SK-N-MC (cell line): Measurements from ENCODE around the gene DBX1.
A peak's percentile ranks its signal among the peaks of the same experiment; 100 is the strongest.

Experiments
- DNase-seq: peaks from one replicate; pipeline ENCODE4 v3.0.0-alpha.2; 2011; ENCODE audit warnings: low read depth, low spot score
- H3K27ac ChIP-seq: fragments of 200-600 bp; sonication (generic); 2 replicates; pipeline ENCODE4 v1.5.1; 2016; ENCODE audit warnings: mixed run types
- H3K36me3 ChIP-seq: fragments of 200-600 bp; sonication (generic); 2 replicates; pipeline ENCODE4 v1.6.1; 2017; ENCODE audit warnings: antibody characterized with exemption, low read length, mixed read lengths; ENCODE audit not compliant: insufficient read depth
- H3K4me3 ChIP-seq: fragments of 200-600 bp; sonication (generic); 2 replicates; pipeline ENCODE4 v1.5.1; 2016
- H3K9ac ChIP-seq: fragments of 200-600 bp; sonication (generic); 2 replicates; pipeline ENCODE4 v1.8.0; 2017; ENCODE audit warnings: mixed run types, mixed read lengths; ENCODE audit not compliant: insufficient read length
- H3K9me3 ChIP-seq: fragments of 200-600 bp; sonication (generic); 2 replicates; pipeline ENCODE4 v1.6.1; 2017; ENCODE audit warnings: low read depth, mild to moderate bottlenecking, antibody characterized with exemption, low read length, moderate library complexity, mixed read lengths
- EZH2 ChIP-seq: fragments of 200-600 bp; sonication (generic); IDR thresholded peaks from one replicate; pipeline ENCODE4 v1.6.1; 2017; ENCODE audit warnings: antibody characterized with exemption
- FOXP2 ChIP-seq: optimal IDR thresholded peaks from 2 replicates; pipeline ENCODE3; 2011; ENCODE audit warnings: mild to moderate bottlenecking, moderate library complexity; ENCODE audit not compliant: insufficient read depth; ENCODE audit errors: extremely low read length, control extremely low read depth
- POLR2AphosphoS5 ChIP-seq: IDR thresholded peaks from 2 replicates; pipeline ENCODE4 v1.6.1; 2012; ENCODE audit warnings: mild to moderate bottlenecking, low read depth, low read length, borderline replicate concordance

The DBX1 gene

DNA sequence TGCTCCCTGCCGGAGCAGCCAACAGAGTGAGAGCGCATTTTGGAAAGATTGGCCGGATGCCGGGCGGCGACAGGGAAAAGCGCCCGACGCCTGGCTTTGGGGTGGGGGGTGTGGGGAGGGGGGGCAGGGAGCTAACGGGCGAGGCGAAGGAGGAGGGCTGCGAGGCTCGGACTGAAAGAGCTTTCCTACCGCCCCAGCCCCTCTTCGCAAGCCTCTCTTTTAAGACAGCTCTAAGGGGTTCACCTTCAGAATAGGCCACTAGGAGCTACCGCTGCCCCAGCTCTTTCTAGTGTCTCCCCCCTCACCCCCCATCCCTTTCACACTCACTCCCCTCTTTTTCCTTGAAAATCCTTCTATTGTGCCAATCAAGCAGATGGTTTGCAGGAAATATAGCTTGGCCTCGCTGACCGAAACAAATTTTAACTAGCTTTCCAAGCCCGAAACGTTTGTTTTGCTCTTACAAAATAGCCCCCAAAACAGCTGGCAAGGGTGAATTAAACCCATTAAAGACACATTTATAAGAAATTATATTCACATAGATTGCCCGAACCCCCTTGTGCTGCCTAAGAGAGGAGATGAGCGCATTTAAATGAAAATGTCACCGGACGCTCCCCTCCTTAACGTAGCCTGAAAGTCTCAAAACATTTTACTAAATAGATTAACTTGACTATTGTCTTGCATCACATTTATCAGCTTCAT is 3.7 kb upstream of the DBX1 start:
- no peak overlapping the region for H3K27ac ChIP-seq
- no peaks in the 10 kb centered on the region for H3K9me3 ChIP-seq
- H3K9ac ChIP-seq: no peak overlapping the region
- no peak for TF ChIP-seq FOXP2
- TF ChIP-seq EZH2: peak; percentile 78
- TF ChIP-seq POLR2AphosphoS5: no peak
- no peak overlapping the region for H3K4me3 ChIP-seq
- DNase-seq: no peak
- no peaks in the 10 kb centered on the region for H3K36me3 ChIP-seq

DNA sequence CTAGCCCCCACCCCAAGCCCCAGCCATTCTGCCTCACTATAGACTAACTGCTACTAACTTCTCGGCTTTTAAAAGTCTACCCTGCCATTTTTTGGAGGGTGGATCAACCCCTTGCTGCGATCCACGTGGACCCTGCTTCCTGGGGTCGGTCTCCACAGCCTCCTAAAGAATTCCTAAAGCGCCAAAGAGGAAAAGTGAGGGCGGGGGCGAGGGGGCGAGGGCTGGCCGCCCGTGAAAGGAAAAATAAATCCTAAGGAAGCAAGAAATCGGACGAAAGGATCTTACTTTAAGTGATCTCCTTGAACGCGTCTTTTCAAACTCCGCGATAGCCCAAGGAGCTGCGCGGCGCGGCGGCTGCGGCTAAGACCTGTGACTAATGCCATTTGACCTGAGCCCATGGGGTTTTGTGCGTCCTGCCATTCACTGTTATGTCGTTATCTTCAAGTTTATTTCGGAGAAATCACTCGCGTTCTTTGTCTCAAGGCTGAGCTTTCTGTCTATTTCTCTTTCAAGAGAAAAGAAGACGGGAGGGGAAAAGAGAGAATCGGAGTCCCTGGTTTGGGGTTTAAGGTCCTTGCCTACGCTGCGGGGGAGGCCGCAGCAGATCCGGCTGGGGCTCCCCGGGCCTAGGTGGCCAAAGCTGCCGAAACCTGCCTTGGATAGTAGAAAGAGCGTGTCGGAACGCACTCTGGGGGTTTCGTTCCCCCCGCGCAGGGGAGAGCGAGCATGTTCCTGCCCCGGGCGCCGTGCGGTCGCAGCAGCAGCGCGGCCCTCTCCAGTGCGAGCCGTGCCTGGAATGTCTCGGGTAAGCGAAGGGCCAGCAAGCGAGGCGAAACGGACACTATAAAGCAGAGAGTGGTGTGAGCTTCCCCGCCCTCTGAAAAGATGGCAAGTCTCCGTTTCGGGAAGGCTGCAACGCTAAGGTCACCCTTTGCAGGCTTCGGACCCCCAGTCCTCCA is 2.8 kb upstream of the DBX1 start:
- H3K4me3 ChIP-seq: no peak overlapping the region
- no peaks in the 10 kb centered on the region for H3K9me3 ChIP-seq
- no peak overlapping the region for H3K9ac ChIP-seq
- TF ChIP-seq EZH2 (peak; percentile 99), POLR2AphosphoS5 (no peak)
- H3K27ac ChIP-seq: no peak overlapping the region
- DNase-seq: no peak
- H3K36me3 ChIP-seq: no peaks in the 10 kb centered on the region

DNA sequence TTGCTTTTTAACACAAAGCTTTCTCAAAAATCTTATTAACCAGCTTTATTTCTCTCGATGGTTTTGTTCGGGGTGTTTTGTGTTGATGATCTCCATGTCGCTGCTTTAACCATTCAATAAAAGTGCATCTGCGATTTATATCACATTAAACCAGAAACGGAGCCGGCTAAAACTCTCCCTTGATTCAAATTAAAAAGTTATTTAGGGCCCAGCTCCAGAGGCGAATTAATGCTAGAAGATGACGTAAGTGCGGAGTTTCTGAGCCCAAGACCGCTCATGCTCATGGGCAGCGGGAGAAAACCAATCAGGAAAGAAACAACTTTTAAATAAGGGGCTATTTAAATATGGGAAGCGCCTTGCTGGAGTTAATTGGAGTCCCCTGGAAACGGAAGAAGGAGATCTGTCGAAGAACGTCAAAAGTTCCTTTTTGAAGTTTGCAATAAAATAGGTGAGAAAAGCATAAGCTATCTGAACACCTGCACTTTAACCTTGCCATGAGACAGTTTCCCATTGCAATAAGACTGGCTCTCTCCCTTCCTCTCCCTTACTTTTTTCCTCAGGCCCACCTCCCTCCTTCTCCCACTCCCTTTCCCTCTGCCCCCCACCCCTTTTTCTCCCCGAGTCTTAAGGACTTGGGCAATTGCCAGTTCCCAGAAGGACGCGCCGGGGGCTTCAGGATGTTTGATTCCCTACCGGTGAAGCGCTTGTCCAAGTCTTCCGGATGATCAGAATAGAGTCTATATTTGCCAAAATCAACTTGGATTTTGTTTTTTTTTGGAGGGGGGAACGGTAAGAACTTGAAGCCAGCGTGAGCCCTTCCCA is 1.9 kb upstream of the DBX1 start:
- Histone ChIP-seq H3K4me3 (no peak overlapping the region), H3K36me3 (no peaks in the 10 kb centered on the region), H3K9me3 (no peaks in the 10 kb centered on the region), H3K9ac (no peak overlapping the region), H3K27ac (no peak overlapping the region)
- TF ChIP-seq POLR2AphosphoS5 (no peak), EZH2 (no peak), FOXP2 (no peak)
- no peak for DNase-seq

DNA sequence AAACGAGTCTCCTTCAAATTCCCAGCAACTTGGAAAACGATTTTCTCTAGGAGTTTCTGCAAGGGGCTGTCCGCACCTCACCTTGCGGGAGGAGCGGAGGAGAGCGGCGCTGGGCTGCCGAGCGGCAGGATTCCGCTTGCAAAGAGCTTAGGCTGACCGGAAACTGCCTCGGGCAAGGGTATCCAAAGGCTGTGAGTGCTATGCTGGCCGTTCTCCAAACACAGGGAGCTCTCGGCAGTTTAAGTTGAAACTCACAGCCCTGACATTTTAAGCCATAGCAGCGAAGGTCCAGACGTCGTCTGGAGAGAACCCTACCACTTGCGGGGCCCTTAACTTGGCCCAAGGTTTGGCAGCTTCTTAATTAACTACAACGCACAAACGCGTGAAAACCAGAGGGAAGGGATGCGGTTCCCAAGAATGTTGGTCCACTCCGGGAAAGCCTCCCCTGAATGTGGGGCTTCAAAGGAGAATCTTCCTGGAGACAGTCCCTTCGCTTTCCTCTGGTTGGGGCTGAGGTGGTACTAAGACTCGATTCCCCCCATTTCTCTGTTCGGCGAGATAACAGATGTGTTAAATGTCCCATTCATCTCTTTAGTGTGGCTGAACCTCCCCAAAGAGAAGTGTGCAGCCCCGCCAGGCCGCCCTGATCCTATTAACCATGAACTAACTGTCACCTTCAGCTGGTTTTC is 1.1 kb upstream of the DBX1 start:
- Histone ChIP-seq H3K36me3 (no peaks in the 10 kb centered on the region), H3K4me3 (no peak overlapping the region), H3K27ac (no peak overlapping the region), H3K9me3 (no peaks in the 10 kb centered on the region), H3K9ac (no peak overlapping the region)
- DNase-seq: no peak
- no peak for TF ChIP-seq POLR2AphosphoS5
- TF ChIP-seq FOXP2: no peak
- TF ChIP-seq EZH2: no peak

DNA sequence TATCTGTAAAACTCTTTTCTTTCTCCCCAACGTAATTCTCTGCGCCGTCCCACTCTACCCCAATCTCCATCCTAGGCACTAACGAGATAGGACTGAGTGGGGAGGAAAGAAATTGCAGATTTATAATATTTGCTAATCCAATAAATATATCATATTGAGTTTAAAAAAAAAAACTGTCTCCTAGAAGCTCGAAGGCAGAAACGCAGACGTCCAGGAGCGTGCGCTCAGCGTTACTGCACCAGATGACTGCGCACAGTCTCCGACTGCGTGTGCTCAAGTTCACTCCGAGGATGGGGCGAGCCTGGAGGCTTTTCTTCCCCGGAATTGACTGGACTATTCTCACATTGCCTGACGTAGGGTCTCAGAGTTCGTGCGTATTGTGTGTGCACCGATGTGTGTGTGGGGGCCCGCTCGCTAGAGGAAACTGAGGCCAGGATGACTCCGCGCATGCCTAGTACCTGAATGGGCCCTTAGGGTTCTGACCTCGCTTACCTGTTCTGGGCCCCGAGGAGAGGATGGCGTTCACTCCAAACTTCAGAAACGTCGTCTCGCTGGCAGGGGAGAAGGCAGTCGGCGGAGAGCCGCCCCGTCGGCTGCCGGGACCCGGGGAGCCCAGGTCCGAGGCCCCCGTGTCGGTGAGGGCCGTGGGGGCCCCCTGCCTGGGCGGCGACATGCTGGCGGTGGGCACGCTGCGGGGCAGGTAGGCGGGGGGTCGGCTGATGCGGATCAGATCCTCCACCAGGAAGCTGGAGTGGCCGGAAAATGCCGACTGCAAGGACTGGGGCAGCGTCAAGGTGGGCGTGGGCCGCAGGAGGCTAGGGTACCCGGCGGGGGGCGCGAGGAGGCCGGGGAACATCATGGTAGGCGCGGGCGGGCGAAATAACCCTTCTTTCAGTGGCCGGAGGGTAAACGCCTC is 551 bp downstream of the DBX1 start:
- Histone ChIP-seq H3K4me3 (no peak overlapping the region), H3K27ac (no peak overlapping the region), H3K9ac (no peak overlapping the region), H3K36me3 (no peaks in the 10 kb centered on the region), H3K9me3 (no peaks in the 10 kb centered on the region)
- no peak for DNase-seq
- TF ChIP-seq POLR2AphosphoS5 (no peak), FOXP2 (no peak), EZH2 (no peak)

DNA sequence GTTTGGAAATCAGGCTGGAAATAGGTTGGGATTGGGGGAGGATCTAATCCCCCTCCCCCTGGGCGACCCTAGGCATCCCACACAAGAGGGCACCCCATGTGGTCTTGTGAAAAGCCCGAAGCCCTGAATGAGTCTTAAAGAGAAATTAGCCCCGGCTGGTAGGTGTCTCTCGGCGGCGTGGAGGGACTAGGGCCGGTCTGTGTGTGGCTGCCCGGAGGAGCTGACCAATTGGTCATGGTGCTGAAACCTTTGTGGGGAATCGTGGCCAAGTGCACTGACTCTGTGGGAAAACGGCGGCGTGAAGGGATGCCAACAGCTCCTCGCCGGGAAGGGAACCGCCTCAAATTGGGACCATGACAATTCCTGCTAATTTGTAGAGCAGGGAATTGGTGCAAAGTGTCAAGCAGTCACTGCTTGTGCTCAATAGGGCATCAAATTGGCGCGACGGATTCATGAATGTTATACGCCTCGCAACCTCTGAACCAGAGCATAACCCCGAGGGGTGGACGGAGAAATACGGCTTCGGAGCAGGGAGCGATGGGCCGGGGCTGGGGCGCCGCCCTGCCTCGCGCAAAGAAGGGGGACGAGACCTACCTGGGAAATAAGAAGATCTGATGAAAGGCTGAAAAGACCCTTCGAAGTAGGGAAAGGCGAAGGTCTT is 1.5 kb downstream of the DBX1 start:
- H3K4me3 ChIP-seq: no peak overlapping the region
- no peak overlapping the region for H3K9ac ChIP-seq
- H3K36me3 ChIP-seq: no peaks in the 10 kb centered on the region
- H3K9me3 ChIP-seq: no peaks in the 10 kb centered on the region
- H3K27ac ChIP-seq: no peak overlapping the region
- TF ChIP-seq FOXP2 (no peak), EZH2 (no peak), POLR2AphosphoS5 (no peak)
- no peak for DNase-seq
